GM19023 (cell line): Measurements from ENCODE around the gene SEC24A.
"Not testable (repeated sequence)": the region's sequence is repeated elsewhere in the genome, so short reads cannot be mapped to it uniquely, and the experiment has no call there.

Source experiments
- ATAC-seq: cut with Tn5 transposase; IDR thresholded peaks from one replicate; pipeline ENCODE4 v1.9.1; 2021; ENCODE audit warnings: mild to moderate bottlenecking, moderate library complexity; ENCODE audit not compliant: unreplicated experiment

The SEC24A gene

GRCh38 chr5:134648425-134649162 lies at the start of gene SEC24A:
Gene SEC24A, plus strand, starts transcription at chr5:134648785. Its CDS starts 292 bp downstream, at chr5:134649077.
- peak; percentile 78 for ATAC-seq

GRCh38 chr5:134599820-134600219 lies 48.8 kb upstream of the SEC24A start:
- not testable (repeated sequence) for ATAC-seq

- no peak for ATAC-seq
Measured at GRCh38 chr5:134600600-134600999, 48.0 kb upstream of the SEC24A start.

- no peak for ATAC-seq
Measured at GRCh38 chr5:134603059-134603458, 45.5 kb upstream of the SEC24A start.

DNA sequence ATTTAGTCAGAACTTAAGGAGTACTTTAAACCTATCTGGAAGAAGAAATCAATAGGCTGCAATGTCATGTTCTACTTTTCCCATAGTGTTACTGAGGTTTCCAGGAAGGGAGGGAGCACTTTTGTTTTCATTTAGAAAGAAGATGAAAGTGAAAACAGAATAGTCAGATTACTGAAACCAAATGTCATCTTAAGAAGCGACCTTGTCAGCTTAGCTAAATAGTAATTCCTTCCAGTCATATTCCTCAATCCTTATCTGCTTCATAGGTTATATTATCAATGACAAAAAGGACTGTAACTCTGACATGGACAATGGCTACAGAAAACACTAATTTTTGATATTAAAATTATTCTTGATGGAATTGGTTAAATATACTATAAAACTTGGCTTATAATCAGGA lies 43.7 kb upstream of the SEC24A start:
- ATAC-seq, result no peak

DNA sequence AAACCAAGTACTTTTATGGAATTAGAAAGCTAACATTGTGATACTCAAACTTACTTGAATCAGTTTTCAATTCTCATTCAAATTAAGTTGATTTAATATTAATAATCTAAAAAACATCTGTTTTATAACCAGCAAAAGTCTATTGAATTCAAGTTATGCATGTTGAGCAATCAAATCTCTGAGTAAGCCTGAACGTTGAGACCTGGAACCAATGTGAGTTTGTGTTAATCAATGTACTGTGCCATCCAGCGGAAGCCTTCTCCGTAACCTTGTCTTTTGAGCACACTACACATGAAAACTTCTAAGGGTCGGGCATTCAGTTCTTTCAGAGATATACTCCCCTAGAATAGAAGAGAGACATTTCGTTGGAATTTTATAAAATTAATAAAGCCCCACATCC lies 41.9 kb upstream of the SEC24A start:
- ATAC-seq, result no peak

- no peak for ATAC-seq
Measured at GRCh38 chr5:134608555-134608954, 40.0 kb upstream of the SEC24A start.

DNA sequence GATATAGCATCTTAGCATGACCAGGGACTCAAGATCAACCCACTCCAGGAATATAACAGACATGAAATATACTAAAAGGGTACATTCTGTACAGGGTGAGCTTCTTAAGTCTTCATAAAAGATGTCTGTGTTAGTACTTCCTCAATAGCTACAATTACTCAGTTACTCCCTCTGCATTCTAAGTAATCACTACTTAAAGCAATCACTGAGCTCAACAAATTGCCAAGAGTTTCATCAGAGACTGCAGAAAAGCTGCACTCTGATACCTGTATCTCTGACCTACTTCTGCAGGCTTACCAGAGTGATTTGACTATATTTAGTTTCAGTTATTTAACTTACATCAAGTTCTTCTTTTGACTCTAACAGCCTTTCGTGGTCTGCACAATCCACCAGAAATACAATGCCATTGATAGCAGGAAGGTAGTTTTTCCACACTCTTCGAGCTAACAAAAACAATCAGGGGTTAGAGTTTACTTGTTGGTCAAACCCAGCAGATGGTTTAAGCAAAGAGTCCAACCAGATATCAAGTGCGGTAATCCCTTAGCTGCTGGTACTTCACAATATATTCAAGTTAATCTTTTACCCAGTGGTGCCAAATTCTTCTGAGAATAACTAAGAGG lies 39.2 kb upstream of the SEC24A start:
- peak; percentile 57 for ATAC-seq

DNA sequence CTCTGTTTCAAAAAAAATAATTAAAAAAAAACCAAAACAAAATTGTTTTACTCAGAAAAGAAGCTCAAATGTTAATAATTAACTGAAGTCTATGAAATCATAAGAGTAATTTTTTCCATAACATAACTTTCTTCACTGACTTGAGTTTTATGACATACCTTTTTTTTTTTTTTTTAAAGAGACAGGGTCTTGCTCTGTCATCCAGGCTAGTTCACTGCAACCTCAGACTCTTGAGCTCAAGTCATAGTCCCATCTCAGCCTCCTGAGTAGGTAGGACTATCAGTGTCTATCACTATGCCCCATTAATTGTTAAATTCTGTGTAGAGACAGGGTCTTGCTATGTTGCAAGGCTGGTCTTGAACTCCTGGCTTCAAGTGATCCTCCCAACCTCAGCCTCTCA lies 37.9 kb upstream of the SEC24A start:
- ATAC-seq, result no peak

DNA sequence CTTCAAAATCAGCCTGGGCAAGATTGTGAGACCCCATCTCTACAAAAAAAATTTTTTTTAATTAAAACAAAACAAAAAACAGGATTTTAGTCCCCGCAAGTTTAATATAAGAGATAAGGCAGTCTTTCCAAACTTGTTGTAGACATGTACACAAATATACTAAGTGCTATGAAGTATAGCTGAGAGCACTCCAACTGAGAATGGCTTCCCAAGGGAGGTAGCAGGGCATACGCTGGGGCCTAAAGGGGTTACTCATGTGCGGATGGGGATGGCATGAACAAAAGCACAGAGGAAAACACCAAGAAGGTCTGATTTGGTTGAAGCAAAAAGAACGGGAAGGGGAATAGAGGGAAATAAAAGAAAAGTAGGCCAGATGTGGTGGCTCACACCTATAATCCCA lies 37.1 kb upstream of the SEC24A start:
- ATAC-seq, result no peak

DNA sequence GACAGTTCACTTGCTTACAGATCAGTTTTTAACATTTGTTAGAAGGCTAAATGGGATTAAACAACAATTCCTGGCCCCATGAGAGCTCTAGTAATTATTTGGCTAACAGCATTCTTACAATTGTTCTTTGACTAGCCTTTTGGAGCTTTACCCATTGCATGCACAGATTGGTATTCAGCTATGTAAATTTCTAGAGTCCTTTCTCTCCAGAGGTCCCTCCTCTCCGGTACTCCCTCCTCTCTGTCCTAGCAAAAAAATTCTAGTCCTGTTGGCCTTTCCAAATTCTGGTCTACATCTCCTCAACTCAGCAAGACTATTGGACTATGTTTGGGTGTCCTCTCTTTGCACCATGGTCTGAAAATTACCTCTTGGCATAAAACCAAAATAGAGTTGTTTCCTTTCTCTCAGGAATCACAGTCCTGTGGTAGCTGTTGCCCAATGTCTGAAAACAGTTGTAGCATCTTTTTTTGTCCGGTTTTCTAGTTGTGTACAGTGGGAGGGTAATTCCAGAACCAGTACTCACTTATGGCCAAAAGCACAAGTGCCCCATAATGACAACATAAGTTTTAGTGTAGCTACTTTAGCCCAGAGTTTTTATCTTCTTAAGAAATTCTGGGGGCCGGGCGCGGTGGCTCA lies 34.0 kb upstream of the SEC24A start:
- no peak for ATAC-seq

DNA sequence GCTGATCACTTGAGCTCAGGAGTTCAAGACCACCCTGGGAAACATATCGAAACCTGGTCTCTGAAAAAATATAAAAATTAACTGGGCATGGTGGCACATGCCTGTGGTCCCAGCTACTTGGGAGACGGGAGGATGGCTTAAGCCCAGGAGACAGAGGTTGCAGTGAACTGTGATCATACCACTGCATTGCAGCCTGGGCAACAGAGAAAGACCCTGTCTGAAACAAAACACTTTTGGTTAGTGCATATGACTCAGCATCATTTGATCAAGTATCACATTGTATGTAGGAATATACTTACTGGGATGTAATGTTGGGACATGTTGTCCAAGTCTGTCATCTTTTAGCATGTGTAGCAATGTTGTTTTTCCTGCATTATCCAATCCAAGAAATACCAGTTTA lies 28.0 kb upstream of the SEC24A start:
- no peak for ATAC-seq

DNA sequence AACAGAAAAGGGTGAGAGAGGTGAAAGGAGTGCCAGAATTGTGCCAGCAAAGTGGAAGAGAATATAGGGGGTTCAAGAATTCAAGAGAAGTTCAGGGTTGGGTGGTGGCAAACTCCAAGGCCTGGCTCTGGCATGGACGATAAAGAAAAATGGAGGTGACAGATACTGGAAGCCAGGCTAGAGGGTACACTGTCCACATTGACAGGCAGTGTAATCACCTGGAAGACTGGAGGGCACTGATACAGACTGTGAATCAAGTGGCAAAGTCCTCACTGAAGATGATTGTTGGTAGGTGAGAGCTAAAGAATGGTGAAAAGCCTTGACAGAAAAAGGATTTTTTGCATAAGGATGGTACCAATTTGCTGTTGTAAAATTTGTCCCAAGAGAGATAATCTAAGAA lies 23.0 kb upstream of the SEC24A start:
- no peak for ATAC-seq

DNA sequence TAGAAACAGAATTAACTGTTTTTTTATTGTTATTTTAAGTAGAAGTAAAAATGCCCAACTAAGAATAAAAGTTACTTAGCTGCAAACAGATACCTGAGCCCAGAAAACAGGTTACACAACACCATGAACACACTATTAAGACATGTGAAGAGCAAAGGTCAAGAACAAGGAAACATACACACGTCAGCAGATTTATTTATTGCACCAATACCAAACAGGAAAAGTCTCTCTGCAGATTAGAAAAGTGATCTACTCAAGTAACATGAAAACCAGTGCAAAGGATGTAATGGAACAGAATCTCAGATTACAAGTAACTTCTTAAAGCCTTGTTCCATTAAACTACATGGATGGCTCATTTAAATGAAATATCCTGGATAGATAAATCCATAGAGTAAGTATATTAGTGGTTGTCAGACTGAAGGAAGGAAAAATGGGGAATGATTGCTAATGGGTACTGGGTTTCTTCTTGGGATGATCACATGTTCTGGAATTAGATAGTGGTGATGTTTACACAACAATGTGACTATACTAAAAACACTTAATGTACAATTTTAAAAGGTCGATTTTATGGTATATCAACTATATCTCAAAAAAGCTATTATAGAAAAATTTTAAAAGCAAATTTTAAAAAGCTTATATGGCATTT lies 22.1 kb upstream of the SEC24A start:
- no peak for ATAC-seq

GRCh38 chr5:134634227-134634626 lies 14.4 kb upstream of the SEC24A start:
- no peak for ATAC-seq

DNA sequence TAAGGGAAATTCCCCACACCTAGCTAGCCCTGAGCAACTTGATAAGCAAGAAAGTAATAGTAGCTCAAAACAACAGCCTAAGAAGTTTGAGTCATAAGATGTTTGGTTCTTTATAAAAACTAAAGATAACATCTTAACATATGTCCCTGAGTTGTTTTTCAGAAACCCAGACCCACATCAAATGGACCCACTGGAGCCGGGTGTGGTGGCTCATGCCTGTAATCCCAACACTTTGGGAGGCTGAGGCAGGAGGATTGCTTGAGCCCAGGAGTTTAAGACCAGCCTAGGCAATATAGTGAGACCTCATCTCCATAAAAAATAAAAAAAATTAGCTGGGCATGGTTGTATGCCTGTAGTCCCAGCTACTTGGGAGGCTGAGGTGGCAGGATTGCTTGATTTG lies 13.2 kb upstream of the SEC24A start:
- not testable (repeated sequence) for ATAC-seq

- ATAC-seq, result no peak
Measured at GRCh38 chr5:134637116-134637721, 11.4 kb upstream of the SEC24A start.

- no peak for ATAC-seq
Measured at GRCh38 chr5:134638760-134639201, 9.8 kb upstream of the SEC24A start.

DNA sequence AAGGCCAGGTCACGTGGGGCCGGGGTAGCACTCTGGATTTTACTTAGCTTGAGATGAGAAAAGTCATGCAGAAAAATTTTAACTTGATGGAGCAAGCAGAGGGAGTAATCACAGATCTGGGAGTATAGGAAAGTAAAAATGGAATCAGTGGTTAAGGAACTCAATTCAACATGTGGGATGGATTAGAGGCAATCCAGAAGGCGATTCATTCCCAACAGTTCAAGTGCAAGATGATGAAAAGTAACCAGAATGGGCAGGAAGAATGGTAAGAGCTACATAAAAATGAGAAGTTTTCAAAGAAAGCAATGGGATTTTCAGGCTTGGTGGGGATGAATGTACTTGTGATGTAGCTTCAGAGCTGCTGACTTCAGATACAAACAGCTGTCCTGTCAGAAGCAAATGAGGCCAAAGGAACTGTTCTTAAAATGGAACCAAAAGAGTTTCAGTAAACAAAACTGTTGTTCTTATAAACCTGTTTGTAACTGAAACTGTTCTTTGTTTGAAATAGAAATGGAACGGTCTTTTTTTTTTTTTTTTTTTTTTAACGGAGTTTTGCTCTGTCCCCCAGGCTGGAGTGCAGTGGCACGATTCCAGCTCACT lies 5.6 kb upstream of the SEC24A start:
- ATAC-seq, result no peak

GRCh38 chr5:134647750-134648424 lies 698 bp upstream of the SEC24A start:
- peak; percentile 34 for ATAC-seq
